Ascending aorta (tissue), 2 donors: Measurements from ENCODE around the gene TEX9. TPM values are rescaled to one million over a fixed set of nuclear protein-coding genes. Genes with fewer than 3 reads are reported as not detected.
"Not testable (repeated sequence)": the region's sequence is repeated elsewhere in the genome, so short reads cannot be mapped to it uniquely, and the experiment has no call there.

Experiments used
- DNase-seq, 2 donors: peaks; one replicate each; pipeline ENCODE4 v3.0.0-alpha.2; 2019; ENCODE audit warnings: low spot score in 2 of 2
- H3K27ac ChIP-seq, 2 donors: fragments of 200-600 bp; sonication (generic); one replicate each; pipeline ENCODE4 v1.5.1; 2016 to 2017; ENCODE audit warnings: mild to moderate bottlenecking in 1 of 2
- H3K27me3 ChIP-seq: fragments of 200-600 bp; sonication (generic); one replicate; pipeline ENCODE4 v1.5.1; 2017
- H3K36me3 ChIP-seq, 2 donors: fragments of 200-600 bp; sonication (generic); one replicate each; pipeline ENCODE4 v1.5.1; 2016
- H3K4me1 ChIP-seq, 2 donors: fragments of 200-600 bp; sonication (generic); one replicate each; pipeline ENCODE4 v1.5.1; 2016 to 2017; ENCODE audit warnings: mild to moderate bottlenecking in 1 of 2
- H3K4me3 ChIP-seq, 2 donors: fragments of 200-600 bp; sonication (generic); one replicate each; pipeline ENCODE4 v1.5.1; 2016 to 2017; ENCODE audit warnings: mild to moderate bottlenecking in 1 of 2
- H3K9me3 ChIP-seq, 2 donors: fragments of 200-600 bp; sonication (generic); one replicate each; pipeline ENCODE4 v1.5.1; 2016
- intact Hi-C: fragments of 100-400 bp; cut with DNase I; formaldehyde crosslinking; loops from one replicate; pipeline ENCODE4 v1.15.1; 2023
- total RNA-seq: library from RNA; depleted of rRNA; stranded (reverse); fragments of >200 nt; gene quantifications from one replicate; pipeline ENCODE4 v1.1.0, GENCODE V29; 2016
- TF ChIP-seq, protein P1 (sequence below), 3 experiments: fragments of 200-600 bp in 2 of 3; fragments of 450-650 bp in 1 of 3; sonication (generic) in 2 of 3; IDR thresholded peaks; one replicate each; pipeline ENCODE4 v1.5.1; 2016 to 2019; ENCODE audit warnings: antibody characterized with exemption in 3 of 3, mild to moderate bottlenecking in 1 of 3, moderate library complexity in 1 of 3

TEX9 gene
- total RNA-seq, 1 donor from 2014 or later, result 12.5 TPM

DNA sequence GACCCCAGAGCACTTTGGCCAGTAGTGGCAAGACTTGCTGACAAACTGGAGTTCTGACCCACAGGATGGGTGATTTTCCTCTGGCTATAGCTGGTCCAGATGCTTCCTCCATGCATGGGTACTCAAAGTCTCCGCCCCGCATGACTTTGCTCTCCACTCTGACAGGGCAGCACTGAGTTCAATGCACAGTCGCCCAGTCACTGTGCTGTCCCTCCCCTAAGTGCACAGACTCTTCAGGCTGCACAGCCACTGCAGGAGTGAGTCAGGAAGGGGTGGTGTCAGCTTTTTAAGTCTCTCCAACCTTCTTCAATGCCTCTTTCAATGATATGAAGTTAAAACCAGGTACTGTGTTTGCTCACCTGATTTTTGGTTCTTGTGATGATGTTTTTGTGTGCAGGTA, 17.8 kb downstream of the TEX9 start:
- intact Hi-C loops, result no loop called here
- H3K36me3 ChIP-seq, result no peaks in the 10 kb centered on the region
- H3K4me1 ChIP-seq, result no peaks in the 10 kb centered on the region
- peaks cover 0 to 6% of the 10 kb centered on the region in 2 donors for H3K9me3 ChIP-seq
- H3K27ac ChIP-seq, result no peak overlapping the region
- TF ChIP-seq, protein P1, sequence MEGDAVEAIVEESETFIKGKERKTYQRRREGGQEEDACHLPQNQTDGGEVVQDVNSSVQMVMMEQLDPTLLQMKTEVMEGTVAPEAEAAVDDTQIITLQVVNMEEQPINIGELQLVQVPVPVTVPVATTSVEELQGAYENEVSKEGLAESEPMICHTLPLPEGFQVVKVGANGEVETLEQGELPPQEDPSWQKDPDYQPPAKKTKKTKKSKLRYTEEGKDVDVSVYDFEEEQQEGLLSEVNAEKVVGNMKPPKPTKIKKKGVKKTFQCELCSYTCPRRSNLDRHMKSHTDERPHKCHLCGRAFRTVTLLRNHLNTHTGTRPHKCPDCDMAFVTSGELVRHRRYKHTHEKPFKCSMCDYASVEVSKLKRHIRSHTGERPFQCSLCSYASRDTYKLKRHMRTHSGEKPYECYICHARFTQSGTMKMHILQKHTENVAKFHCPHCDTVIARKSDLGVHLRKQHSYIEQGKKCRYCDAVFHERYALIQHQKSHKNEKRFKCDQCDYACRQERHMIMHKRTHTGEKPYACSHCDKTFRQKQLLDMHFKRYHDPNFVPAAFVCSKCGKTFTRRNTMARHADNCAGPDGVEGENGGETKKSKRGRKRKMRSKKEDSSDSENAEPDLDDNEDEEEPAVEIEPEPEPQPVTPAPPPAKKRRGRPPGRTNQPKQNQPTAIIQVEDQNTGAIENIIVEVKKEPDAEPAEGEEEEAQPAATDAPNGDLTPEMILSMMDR (IDR thresholded peaks at IDR 0.05), result no peak
- H3K27me3 ChIP-seq, result no peaks in the 10 kb centered on the region
- DNase-seq, result no peak
- no peak overlapping the region for H3K4me3 ChIP-seq

DNA sequence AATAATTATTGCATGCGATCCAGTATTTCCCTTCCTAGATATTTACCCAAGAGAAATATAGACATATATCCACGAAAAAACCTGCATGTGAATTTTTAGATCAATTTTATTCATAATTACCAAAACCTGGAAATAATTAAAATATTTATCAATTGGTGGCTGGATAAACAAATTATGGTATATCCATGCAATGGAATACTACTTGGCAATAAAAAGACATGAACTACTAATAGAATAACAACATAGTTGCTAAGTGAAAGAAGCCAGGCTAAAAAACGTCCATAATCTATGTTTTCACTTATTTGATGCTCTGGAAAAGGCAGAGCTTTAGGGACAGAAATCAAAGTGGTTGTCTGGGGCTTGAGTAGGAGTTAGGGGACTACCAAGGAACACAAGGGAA, 20.7 kb downstream of the TEX9 start:
- Histone ChIP-seq H3K4me1 (no peaks in the 10 kb centered on the region), H3K27me3 (no peaks in the 10 kb centered on the region), H3K27ac (no peak overlapping the region), H3K36me3 (no peaks in the 10 kb centered on the region), H3K4me3 (no peak overlapping the region), H3K9me3 (no peaks in the 10 kb centered on the region)
- TF ChIP-seq, protein P1 (IDR thresholded peaks at IDR 0.05), result no peak
- DNase-seq, result no peak
- intact Hi-C loops, result no loop called here

DNA sequence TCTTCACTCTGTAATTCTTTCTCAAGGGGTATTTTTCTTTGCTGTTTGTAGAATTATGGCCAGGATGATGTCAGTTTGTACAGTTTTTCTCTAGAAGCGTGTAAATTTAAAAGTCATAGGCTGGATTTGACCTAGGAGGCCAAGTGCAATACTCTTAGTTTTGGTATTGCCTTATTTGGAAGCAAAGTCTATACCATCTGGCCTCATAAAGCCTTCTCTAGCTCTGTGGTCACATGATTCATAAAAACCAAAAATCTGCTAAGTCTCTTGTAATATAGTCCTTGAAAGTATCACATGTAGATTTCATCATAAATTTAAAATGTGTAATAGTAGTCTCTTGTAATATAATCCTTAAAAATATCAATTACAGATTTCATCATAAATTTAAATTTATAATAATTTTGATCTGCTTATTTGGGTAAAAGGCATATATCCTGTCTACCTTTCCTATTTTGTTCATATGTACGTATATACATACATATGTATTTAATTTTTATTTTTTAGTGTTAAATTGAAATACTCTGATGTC, 25.6 kb downstream of the TEX9 start:
- Histone ChIP-seq H3K4me1 (no peaks in the 10 kb centered on the region), H3K9me3 (no peaks in the 10 kb centered on the region), H3K27ac (no peak overlapping the region), H3K4me3 (no peak overlapping the region), H3K36me3 (no peaks in the 10 kb centered on the region), H3K27me3 (no peaks in the 10 kb centered on the region)
- DNase-seq, result no peak
- TF ChIP-seq, protein P1 (IDR thresholded peaks at IDR 0.05), result no peak
- intact Hi-C loops, result no loop called here

DNA sequence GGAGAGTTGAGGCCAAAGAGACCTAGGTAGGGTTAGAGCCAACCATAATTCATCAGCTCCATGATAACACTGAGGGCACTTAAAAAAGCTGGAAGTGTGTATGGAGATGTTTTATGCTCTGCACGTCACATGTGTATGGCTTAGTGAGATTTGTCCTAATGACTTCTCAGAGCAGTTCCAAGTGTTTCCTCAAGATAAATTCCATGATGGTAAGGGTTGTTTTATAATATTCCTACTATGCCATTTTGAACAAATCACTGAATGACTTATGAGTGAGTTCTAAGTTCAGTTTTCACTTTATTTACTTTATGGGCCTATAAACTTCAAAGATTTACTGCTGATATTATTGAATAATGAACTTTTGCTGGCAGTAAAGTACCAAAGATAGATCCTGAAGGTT, 28.1 kb downstream of the TEX9 start:
- Histone ChIP-seq H3K4me1 (no peaks in the 10 kb centered on the region), H3K27me3 (no peaks in the 10 kb centered on the region), H3K27ac (no peak overlapping the region), H3K4me3 (no peak overlapping the region), H3K36me3 (no peaks in the 10 kb centered on the region), H3K9me3 (no peaks in the 10 kb centered on the region)
- intact Hi-C loops, result no loop called here
- TF ChIP-seq, protein P1 (IDR thresholded peaks at IDR 0.05), result no peak
- DNase-seq, result no peak

DNA sequence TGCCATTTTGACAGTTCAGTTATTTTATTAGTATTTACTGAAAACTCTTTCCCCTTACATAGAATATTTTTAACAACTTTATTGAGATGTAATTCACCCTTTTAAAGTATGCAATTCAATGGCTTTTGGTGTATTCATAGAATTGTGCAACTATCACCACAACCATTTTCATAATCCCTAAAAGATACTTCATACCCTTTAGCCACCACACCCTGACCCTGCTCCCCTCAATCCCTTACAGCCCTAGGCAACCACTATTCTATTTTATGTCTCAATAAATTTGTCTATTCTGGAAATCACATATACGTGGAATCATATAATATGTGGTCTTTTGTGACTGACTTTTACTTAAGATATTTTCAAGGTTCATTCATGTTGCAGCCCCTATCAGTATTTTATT, 29.7 kb downstream of the TEX9 start:
- intact Hi-C loops, result no loop called here
- H3K9me3 ChIP-seq, result no peaks in the 10 kb centered on the region
- TF ChIP-seq, protein P1 (IDR thresholded peaks at IDR 0.05), result no peak
- DNase-seq, result no peak
- no peak overlapping the region for H3K27ac ChIP-seq
- H3K4me3 ChIP-seq, result no peak overlapping the region
- H3K27me3 ChIP-seq, result no peaks in the 10 kb centered on the region
- no peaks in the 10 kb centered on the region for H3K4me1 ChIP-seq
- no peaks in the 10 kb centered on the region for H3K36me3 ChIP-seq

DNA sequence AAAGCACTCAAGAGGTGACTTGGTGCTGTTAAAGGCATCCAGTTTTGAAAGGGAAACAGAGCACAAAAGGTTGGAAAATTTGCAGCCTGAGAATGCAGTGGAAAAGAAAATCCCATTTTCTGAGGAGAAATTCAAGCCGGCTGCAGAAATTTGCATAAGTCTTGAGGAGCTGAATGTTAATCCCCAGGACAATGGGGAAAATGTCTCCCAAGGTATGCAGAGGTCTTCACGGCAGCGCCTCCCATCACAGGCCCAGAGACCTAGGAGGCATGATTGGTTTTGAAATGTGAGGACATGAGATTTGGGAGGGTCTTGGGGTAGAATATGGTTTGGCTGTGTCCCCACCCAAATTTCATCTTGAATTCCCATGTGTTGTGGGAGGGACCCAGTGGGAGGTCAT, 32.1 kb downstream of the TEX9 start:
- H3K36me3 ChIP-seq, DNase-seq, H3K4me1 ChIP-seq, H3K27ac ChIP-seq, intact Hi-C loops, H3K27me3 ChIP-seq, H3K9me3 ChIP-seq, H3K4me3 ChIP-seq: not testable (repeated sequence)

DNA sequence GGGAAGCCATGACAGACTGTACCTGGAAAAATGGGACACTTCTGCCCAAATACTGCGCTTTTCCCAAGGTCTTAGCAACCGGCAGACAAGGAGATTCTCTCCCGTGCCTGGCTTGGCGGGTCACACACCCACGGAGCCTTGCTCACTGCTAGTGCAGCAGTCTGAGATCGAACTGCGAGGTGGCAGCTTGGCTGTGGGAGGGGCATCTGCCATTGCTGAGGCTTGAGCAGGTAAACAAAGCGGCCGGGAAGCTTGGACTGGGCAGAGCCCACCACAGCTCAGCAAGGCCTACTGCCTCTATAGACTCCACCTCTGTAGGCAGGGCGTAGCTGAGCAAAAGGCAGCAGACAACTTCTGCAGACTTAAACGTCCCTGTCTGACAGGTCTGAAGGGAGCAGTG, 34.0 kb downstream of the TEX9 start:
- DNase-seq, H3K36me3 ChIP-seq, H3K4me3 ChIP-seq, H3K27me3 ChIP-seq, intact Hi-C loops, H3K4me1 ChIP-seq, H3K27ac ChIP-seq: not testable (repeated sequence)
- peaks cover 0 to 10% of the 10 kb centered on the region in 2 donors for H3K9me3 ChIP-seq
